HAP-1 (cell line): ENCODE measurements around the gene ZCWPW1.

Source experiments
- DNase-seq, 2 experiments: peaks; one replicate each; pipeline ENCODE4 v3.0.0-alpha.2; 2016 to 2020; ENCODE audit warnings: low spot score in 2 of 2
- H3K27me3 ChIP-seq: fragments of 250-450 bp; sonication (Bioruptor Pico); 2 replicates; pipeline ENCODE4 v1.5.1; 2020; ENCODE audit warnings: low read depth, mild to moderate bottlenecking, moderate library complexity
- H3K36me3 ChIP-seq: fragments of 250-450 bp; sonication (Bioruptor Pico); replicated peaks from 2 replicates; pipeline ENCODE4 v1.5.1; 2020; ENCODE audit warnings: mild to moderate bottlenecking
- H3K4me1 ChIP-seq: fragments of 250-450 bp; sonication (Bioruptor Pico); 2 replicates; pipeline ENCODE4 v1.5.1; 2020; ENCODE audit warnings: mild to moderate bottlenecking
- H3K4me3 ChIP-seq: fragments of 250-450 bp; sonication (Bioruptor Pico); 2 replicates; pipeline ENCODE4 v1.5.1; 2020; ENCODE audit warnings: mild to moderate bottlenecking, moderate library complexity
- H3K9me3 ChIP-seq: fragments of 250-450 bp; sonication (Bioruptor Pico); 2 replicates; pipeline ENCODE4 v1.5.1; 2020; ENCODE audit warnings: mild to moderate bottlenecking, moderate library complexity
- in situ Hi-C: fragments of 300-500 bp; cut with MboI; formaldehyde crosslinking; loops from 3 replicates; pipeline ENCODE4 v1.14.3; 2020; ENCODE audit warnings: low sequenced_read_pairs, inconsistent platforms, mixed read lengths

ZCWPW1 gene

GRCh38 chr7:100428199-100428966 lies at the start of gene ZCWPW1:
ZCWPW1 (minus strand) TSS chr7:100428703; CDS start chr7:100420649, 8,054 bp downstream.
- in situ Hi-C loops, result no loop called here
- DNase-seq, result peak; percentile 95 to 96
- Histone ChIP-seq H3K4me1 (peaks cover 5% of the 10 kb centered on the region), H3K9me3 (peaks cover 2% of the 10 kb centered on the region; the same call in 1 of the 2 replicates), H3K36me3 (peaks cover 27% of the 10 kb centered on the region), H3K27me3 (no peaks in the 10 kb centered on the region), H3K4me3 (peak within 1 kb of the TSS; percentile 88)

GRCh38 chr7:100477871-100478267 lies 49.4 kb upstream of the ZCWPW1 start:
- no peak for DNase-seq
- peaks cover 11% of the 10 kb centered on the region for H3K4me1 ChIP-seq
- H3K4me3 ChIP-seq, result peak overlapping the region; percentile 94
- in situ Hi-C loops, result loop anchor here (10.0 kb wide), 1 partner anchor 377 kb away; the partner anchor contains the start of gene SLC12A9
- no peaks in the 10 kb centered on the region for H3K9me3 ChIP-seq
- peaks cover 5% of the 10 kb centered on the region; the same call in 1 of the 2 replicates for H3K36me3 ChIP-seq
- H3K27me3 ChIP-seq, result no peaks in the 10 kb centered on the region

- in situ Hi-C loops, result loop anchor here (10.0 kb wide), 1 partner anchor 378 kb away; the partner anchor contains the start of gene SLC12A9
Measured at GRCh38 chr7:100476903-100477870, 48.7 kb upstream of the ZCWPW1 start.

GRCh38 chr7:100476101-100476780 lies 47.7 kb upstream of the ZCWPW1 start:
- in situ Hi-C loops, result loop anchor here (10.0 kb wide), 1 partner anchor 379 kb away; the partner anchor contains the start of gene SLC12A9
- no peak for DNase-seq
- H3K36me3 ChIP-seq, result peaks cover 7% of the 10 kb centered on the region; the same call in 1 of the 2 replicates
- no peaks in the 10 kb centered on the region for H3K27me3 ChIP-seq
- H3K9me3 ChIP-seq, result no peaks in the 10 kb centered on the region
- no peak overlapping the region; the same call in 1 of the 2 replicates for H3K4me3 ChIP-seq
- peaks cover 11% of the 10 kb centered on the region for H3K4me1 ChIP-seq

More at GRCh38 chr7:100476903-100477870, 48.7 kb upstream of the ZCWPW1 start:
- Histone ChIP-seq H3K4me3 (peak overlapping the region; percentile 94), H3K36me3 (peaks cover 7% of the 10 kb centered on the region; the same call in 1 of the 2 replicates), H3K27me3 (no peaks in the 10 kb centered on the region), H3K4me1 (peaks cover 11% of the 10 kb centered on the region), H3K9me3 (no peaks in the 10 kb centered on the region)
- DNase-seq, result peak in 1 of 2 experiments; percentile 72

GRCh38 chr7:100475549-100475948 lies 47.0 kb upstream of the ZCWPW1 start:
- no peak overlapping the region for H3K4me3 ChIP-seq
- H3K36me3 ChIP-seq, result peaks cover 7% of the 10 kb centered on the region; the same call in 1 of the 2 replicates
- DNase-seq, result no peak
- in situ Hi-C loops, result loop anchor here (10.0 kb wide), 1 partner anchor 379 kb away; the partner anchor contains the start of gene SLC12A9
- H3K27me3 ChIP-seq, result no peaks in the 10 kb centered on the region
- H3K9me3 ChIP-seq, result no peaks in the 10 kb centered on the region
- peaks cover 11% of the 10 kb centered on the region for H3K4me1 ChIP-seq

- in situ Hi-C loops, result loop anchor here (10.0 kb wide), 1 partner anchor 382 kb away; the partner anchor contains the start of gene SLC12A9
- Histone ChIP-seq H3K4me1 (peaks cover 7% of the 10 kb centered on the region; the same call in 1 of the 2 replicates), H3K4me3 (no peak overlapping the region), H3K27me3 (no peaks in the 10 kb centered on the region), H3K9me3 (no peaks in the 10 kb centered on the region), H3K36me3 (peaks cover 7% of the 10 kb centered on the region; the same call in 1 of the 2 replicates)
- no peak for DNase-seq
Measured at GRCh38 chr7:100472854-100473499, 44.5 kb upstream of the ZCWPW1 start.

GRCh38 chr7:100472121-100472851 lies 43.8 kb upstream of the ZCWPW1 start:
- in situ Hi-C loops, result loop anchor here (10.0 kb wide), 1 partner anchor 383 kb away; the partner anchor contains the start of gene SLC12A9
- no peaks in the 10 kb centered on the region for H3K27me3 ChIP-seq
- no peaks in the 10 kb centered on the region for H3K9me3 ChIP-seq
- H3K4me3 ChIP-seq, result no peak overlapping the region
- H3K36me3 ChIP-seq, result peaks cover 7% of the 10 kb centered on the region; the same call in 1 of the 2 replicates
- DNase-seq, result no peak
- H3K4me1 ChIP-seq, result peaks cover 7% of the 10 kb centered on the region; the same call in 1 of the 2 replicates

GRCh38 chr7:100471021-100471420 lies 42.5 kb upstream of the ZCWPW1 start:
- in situ Hi-C loops, result loop anchor here (10.0 kb wide), 1 partner anchor 384 kb away; the partner anchor contains the start of gene SLC12A9
- H3K27me3 ChIP-seq, result no peaks in the 10 kb centered on the region
- peaks cover 7% of the 10 kb centered on the region; the same call in 1 of the 2 replicates for H3K36me3 ChIP-seq
- H3K4me1 ChIP-seq, result no peaks in the 10 kb centered on the region
- no peak for DNase-seq
- H3K9me3 ChIP-seq, result no peaks in the 10 kb centered on the region
- no peak overlapping the region for H3K4me3 ChIP-seq

- DNase-seq, result peak; percentile 64 to 93
- in situ Hi-C loops, result loop anchor here (10.0 kb wide), 2 partner anchors 95 to 385 kb away; partner anchors contain the start of gene SLC12A9
Measured at GRCh38 chr7:100469227-100470044, 40.9 kb upstream of the ZCWPW1 start.

GRCh38 chr7:100467638-100468373 lies 39.3 kb upstream of the ZCWPW1 start:
- in situ Hi-C loops, result loop anchor here (10.0 kb wide), 1 partner anchor 97 kb away; no protein-coding TSS in a partner anchor

More at GRCh38 chr7:100469227-100470044, 40.9 kb upstream of the ZCWPW1 start:
- Histone ChIP-seq H3K4me1 (no peaks in the 10 kb centered on the region), H3K4me3 (no peak overlapping the region), H3K9me3 (no peaks in the 10 kb centered on the region), H3K36me3 (peaks cover 7% of the 10 kb centered on the region; the same call in 1 of the 2 replicates), H3K27me3 (no peaks in the 10 kb centered on the region)

More at GRCh38 chr7:100467638-100468373, 39.3 kb upstream of the ZCWPW1 start:
- no peaks in the 10 kb centered on the region for H3K27me3 ChIP-seq
- no peaks in the 10 kb centered on the region for H3K9me3 ChIP-seq
- H3K36me3 ChIP-seq, result peaks cover under 1% of the 10 kb centered on the region; the same call in 1 of the 2 replicates
- no peaks in the 10 kb centered on the region for H3K4me1 ChIP-seq
- no peak for DNase-seq
- no peak overlapping the region for H3K4me3 ChIP-seq
